OCI-LY7 (cell line): ENCODE measurements around the gene NTF3. TPM values are rescaled to one million over a fixed set of nuclear protein-coding genes. Genes with fewer than 3 reads are reported as not detected.

ENCODE experiments used
- BruUV-seq: library from RNA; stranded (reverse); fragments of 400-500 nt; replicated peaks from 2 replicates; lab custom pipeline; 2021; lab: Mats Ljungman, UMichigan
- CTCF ChIA-PET: fragments of 300-600 bp; sonication (Branson Sonifier 250); formaldehyde crosslinking; loops from one replicate; lab custom pipeline; 2022; ENCODE audit warnings: antibody characterized with exemption; ENCODE audit not compliant: unreplicated experiment; lab: Charles Lee
- POLR2A ChIA-PET: fragments of 300-600 bp; sonication (Branson Sonifier 250); formaldehyde crosslinking; loops from one replicate; lab custom pipeline; 2022; ENCODE audit warnings: antibody characterized with exemption; lab: Charles Lee
- DNase-seq: peaks from one replicate; pipeline ENCODE4 v3.0.0-alpha.2; 2015; ENCODE audit warnings: low spot score
- H2AFZ ChIP-seq: fragments of 200-600 bp; sonication (generic), shearing (Covaris generic); 2 replicates; pipeline ENCODE4 v1.6.1; 2014; ENCODE audit warnings: mild to moderate bottlenecking, antibody characterized with exemption, low read length, moderate library complexity
- H3K27ac ChIP-seq: fragments of 200-600 bp; sonication (generic); 2 replicates; pipeline ENCODE4 v1.5.1; 2014; ENCODE audit warnings: mixed run types, low read depth, mild to moderate bottlenecking, moderate library complexity, low read length, inconsistent platforms; ENCODE audit not compliant: poor library complexity, severe bottlenecking
- H3K36me3 ChIP-seq: fragments of 200-600 bp; sonication (generic); 2 replicates; pipeline ENCODE4 v1.6.1; 2014; ENCODE audit warnings: mild to moderate bottlenecking, antibody characterized with exemption, low read length, moderate library complexity, mixed read lengths; ENCODE audit not compliant: insufficient read depth
- H3K4me1 ChIP-seq: fragments of 200-600 bp; sonication (generic); 2 replicates; pipeline ENCODE4 v1.5.1; 2014; ENCODE audit warnings: mild to moderate bottlenecking, low read length; ENCODE audit not compliant: insufficient read depth, poor library complexity, severe bottlenecking
- H3K4me2 ChIP-seq: fragments of 200-600 bp; sonication (generic); 2 replicates; pipeline ENCODE4 v1.6.1; 2014; ENCODE audit warnings: mild to moderate bottlenecking, low read length
- H3K4me3 ChIP-seq: fragments of 200-600 bp; sonication (generic); 2 replicates; pipeline ENCODE4 v1.5.1; 2014; ENCODE audit warnings: mild to moderate bottlenecking, low read depth, low read length; ENCODE audit not compliant: poor library complexity, severe bottlenecking
- H3K79me2 ChIP-seq: fragments of 200-600 bp; sonication (generic); 2 replicates; pipeline ENCODE4 v1.6.1; 2016; ENCODE audit warnings: low read depth, mild to moderate bottlenecking, low read length, moderate library complexity, mixed read lengths; ENCODE audit not compliant: insufficient read depth
- H3K9me2 ChIP-seq: fragments of 200-600 bp; sonication (generic); 2 replicates; pipeline ENCODE4 v1.6.1; 2016; ENCODE audit warnings: mild to moderate bottlenecking, low read length, mixed read lengths; ENCODE audit not compliant: insufficient read depth
- H3K9me3 ChIP-seq: fragments of 200-600 bp; sonication (generic); 2 replicates; pipeline ENCODE4 v1.6.1; 2014; ENCODE audit warnings: mild to moderate bottlenecking, mixed run types, low read length, mixed read lengths
- H4K20me1 ChIP-seq: fragments of 200-600 bp; sonication (generic); 2 replicates; pipeline ENCODE4 v1.6.1; 2014; ENCODE audit warnings: mild to moderate bottlenecking, antibody characterized with exemption, low read length, moderate library complexity, mixed read lengths; ENCODE audit not compliant: insufficient read depth
- EZH2phosphoT487 ChIP-seq: fragments of 200-600 bp; sonication (generic); IDR thresholded peaks from 2 replicates; pipeline ENCODE4 v1.6.1; 2018; ENCODE audit warnings: low read depth, borderline replicate concordance, mild to moderate bottlenecking, mixed run types, antibody characterized with exemption, low read length, moderate library complexity, mixed read lengths
- intact Hi-C: fragments of 100-400 bp; cut with micrococcal nuclease; formaldehyde crosslinking; loops from one replicate; pipeline ENCODE4 v1.10.0; 2022; ENCODE audit not compliant: unreplicated experiment
- total RNA-seq, 2 experiments: library from RNA; depleted of rRNA in 1 of 2; stranded (reverse); fragments of >200 nt in 1 of 2; shearing (Covaris generic) in 1 of 2; gene quantifications; 2 replicates each; pipeline ENCODE4 v1.2.3, GENCODE V29; 2014 to 2022
- TF ChIP-seq, protein P1 (sequence below): fragments of 200-600 bp; sonication (generic); conservative IDR thresholded peaks from 2 replicates; pipeline ENCODE4 v1.5.1; 2014; ENCODE audit warnings: mild to moderate bottlenecking, antibody characterized with exemption, low read length, moderate library complexity, mixed read lengths

Gene NTF3
- total RNA-seq, 2 experiments from 2014 or later = 9.6 to 11.5 TPM

DNA sequence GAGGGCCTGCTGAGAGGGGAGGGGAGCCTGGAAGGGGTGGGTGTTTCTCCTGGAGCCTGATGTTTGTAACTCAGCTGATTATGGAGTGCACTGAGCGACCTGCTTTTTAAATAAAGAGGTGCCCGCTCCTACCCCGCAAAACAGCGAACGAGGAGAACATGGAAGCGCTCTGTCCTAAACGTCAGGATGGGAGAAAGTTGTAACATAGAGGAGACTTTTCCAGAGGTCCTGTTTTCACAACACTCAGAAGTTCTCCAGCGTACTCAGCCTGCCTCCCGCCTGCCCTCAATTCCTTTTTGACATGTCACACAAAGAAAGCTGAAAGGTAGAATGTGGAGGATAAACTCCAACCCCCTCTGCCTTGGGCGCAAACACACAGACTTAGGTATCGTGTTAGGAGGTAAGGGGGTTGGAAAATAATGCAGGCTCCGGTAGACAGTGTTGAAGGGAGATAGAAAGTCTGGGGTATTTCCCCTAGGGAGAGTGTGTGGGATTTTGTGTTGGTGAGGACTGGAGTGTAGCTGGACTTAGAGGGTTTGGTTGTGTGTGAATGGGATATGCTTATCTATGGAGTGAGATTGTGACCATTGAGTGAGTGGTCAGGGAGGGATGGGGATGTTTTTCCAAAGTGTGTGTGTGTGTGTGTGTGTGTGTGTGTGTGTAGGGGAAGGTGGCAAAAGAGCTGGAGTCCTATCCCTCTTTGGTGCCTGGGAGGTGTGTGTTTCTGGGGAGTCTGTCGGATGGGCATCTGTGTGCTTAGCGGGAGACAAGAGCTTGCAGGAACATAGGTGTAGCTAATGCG is 2.1 kb downstream of the NTF3 start:
- ChIA-PET POLR2A (interaction anchor here (1.4 to 1.6 kb wide), 2 partner anchors 44 to 53 kb away, joined by 4 to 8 read pairs; no protein-coding TSS in a partner anchor), CTCF (no interaction called here)
- no peak for DNase-seq
- intact Hi-C loops = loop anchor here (2.0 kb wide), 1 partner anchor 45 kb away; no protein-coding TSS in a partner anchor
- Histone ChIP-seq H3K4me3 (peak overlapping the region; percentile 93), H2AFZ (no peak overlapping the region), H4K20me1 (peaks cover 20% of the 10 kb centered on the region; the same call in 1 of the 2 replicates), H3K27ac (no peak overlapping the region), H3K36me3 (peaks cover 21% of the 10 kb centered on the region), H3K9me2 (no peaks in the 10 kb centered on the region), H3K9me3 (no peaks in the 10 kb centered on the region), H3K4me2 (peak overlapping the region; percentile 86), H3K4me1 (peaks cover 61% of the 10 kb centered on the region), H3K79me2 (peaks cover 61% of the 10 kb centered on the region)
- TF ChIP-seq EZH2phosphoT487 = no peak
- no TSS peak for BruUV-seq

DNA sequence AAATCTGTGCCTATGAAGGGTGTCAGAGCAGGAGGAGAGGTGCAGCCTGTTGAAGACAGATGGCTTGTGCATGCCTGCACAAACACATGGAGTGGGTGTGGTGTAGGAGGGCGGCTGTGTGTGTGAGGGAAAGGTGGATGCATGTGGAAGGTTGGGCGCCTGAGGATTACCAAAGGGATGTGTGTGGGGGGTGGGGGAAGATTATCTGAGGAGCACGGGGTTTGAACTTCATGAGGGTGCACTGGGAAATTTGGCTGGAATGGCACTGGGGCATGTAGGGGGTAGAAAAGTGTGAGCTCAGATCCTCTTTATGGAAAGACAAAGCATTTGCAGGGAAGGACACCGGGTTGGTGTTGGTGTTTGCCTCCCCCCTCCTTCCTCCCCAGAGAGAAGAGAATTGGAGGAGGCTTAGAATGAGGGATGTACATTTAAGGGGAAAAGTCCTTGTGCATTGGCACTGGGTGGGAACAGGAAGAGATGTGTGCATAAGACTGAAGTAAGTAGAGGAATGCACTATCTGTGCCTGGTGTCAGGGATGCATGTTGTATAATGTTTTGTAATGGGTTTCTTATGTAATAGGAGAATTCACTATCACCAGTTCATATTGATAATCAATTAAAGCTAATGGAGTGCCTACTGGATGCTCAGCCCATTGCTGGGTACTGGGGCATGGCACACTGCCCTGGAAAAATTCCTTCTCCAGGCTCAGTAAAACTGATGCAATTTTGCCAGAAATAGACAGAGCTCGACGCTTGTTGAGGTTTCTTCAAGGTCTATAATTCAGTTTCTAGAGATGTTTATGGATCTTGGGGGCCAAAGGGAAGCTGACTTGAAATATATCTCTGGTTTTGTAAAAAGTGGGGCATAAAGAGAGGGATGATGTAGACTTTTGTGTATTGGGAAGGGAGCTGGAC is 3.0 kb downstream of the NTF3 start:
- Histone ChIP-seq H4K20me1 (peaks cover 27% of the 10 kb centered on the region), H2AFZ (no peak overlapping the region), H3K4me1 (peaks cover 61% of the 10 kb centered on the region), H3K4me2 (peak overlapping the region; percentile 86), H3K27ac (no peak overlapping the region), H3K4me3 (peak overlapping the region; percentile 6), H3K9me3 (no peaks in the 10 kb centered on the region), H3K9me2 (no peaks in the 10 kb centered on the region), H3K36me3 (peaks cover 21% of the 10 kb centered on the region), H3K79me2 (peaks cover 70% of the 10 kb centered on the region)
- CTCF ChIA-PET = no interaction called here
- TF ChIP-seq, protein P1, sequence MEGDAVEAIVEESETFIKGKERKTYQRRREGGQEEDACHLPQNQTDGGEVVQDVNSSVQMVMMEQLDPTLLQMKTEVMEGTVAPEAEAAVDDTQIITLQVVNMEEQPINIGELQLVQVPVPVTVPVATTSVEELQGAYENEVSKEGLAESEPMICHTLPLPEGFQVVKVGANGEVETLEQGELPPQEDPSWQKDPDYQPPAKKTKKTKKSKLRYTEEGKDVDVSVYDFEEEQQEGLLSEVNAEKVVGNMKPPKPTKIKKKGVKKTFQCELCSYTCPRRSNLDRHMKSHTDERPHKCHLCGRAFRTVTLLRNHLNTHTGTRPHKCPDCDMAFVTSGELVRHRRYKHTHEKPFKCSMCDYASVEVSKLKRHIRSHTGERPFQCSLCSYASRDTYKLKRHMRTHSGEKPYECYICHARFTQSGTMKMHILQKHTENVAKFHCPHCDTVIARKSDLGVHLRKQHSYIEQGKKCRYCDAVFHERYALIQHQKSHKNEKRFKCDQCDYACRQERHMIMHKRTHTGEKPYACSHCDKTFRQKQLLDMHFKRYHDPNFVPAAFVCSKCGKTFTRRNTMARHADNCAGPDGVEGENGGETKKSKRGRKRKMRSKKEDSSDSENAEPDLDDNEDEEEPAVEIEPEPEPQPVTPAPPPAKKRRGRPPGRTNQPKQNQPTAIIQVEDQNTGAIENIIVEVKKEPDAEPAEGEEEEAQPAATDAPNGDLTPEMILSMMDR = no peak
- no peak for TF ChIP-seq EZH2phosphoT487
- POLR2A ChIA-PET = interaction anchor here (1.1 to 1.6 kb wide), 4 partner anchors 9 to 67 kb away, joined by 3 to 8 read pairs (median 4); no protein-coding TSS in a partner anchor
- no peak for DNase-seq
- intact Hi-C loops = no loop called here
- BruUV-seq = no TSS peak

DNA sequence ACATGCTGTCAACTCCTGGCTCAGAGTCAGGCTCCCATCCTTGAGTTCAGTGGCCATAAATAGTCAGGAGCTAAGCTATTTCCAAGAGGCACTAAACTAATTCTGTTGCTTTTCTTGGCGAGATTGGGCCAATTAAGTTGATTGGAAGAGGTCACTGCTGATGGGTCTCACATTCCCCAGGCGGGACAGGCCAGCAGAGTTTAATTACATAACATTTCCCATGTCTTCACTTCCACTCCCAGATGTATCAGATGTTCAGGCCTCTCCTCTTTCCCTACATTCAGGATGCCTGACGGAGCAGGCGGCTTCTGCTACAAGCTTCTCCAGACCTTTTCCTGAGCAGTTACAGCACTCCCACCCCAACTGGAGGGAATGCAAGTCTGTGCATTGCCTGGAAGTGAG is 5.3 kb downstream of the NTF3 start:
- peaks cover 75% of the 10 kb centered on the region for H3K4me1 ChIP-seq
- peaks cover 21% of the 10 kb centered on the region for H3K36me3 ChIP-seq
- ChIA-PET CTCF (no interaction called here), POLR2A (interaction anchor here (0.7 kb wide), 1 partner anchor 1645 kb away, joined by 3 read pairs; no protein-coding TSS in a partner anchor)
- peaks cover 48% of the 10 kb centered on the region for H4K20me1 ChIP-seq
- no peak for DNase-seq
- H3K79me2 ChIP-seq = peaks cover 91% of the 10 kb centered on the region
- BruUV-seq = no TSS peak
- H3K9me3 ChIP-seq = no peaks in the 10 kb centered on the region
- H3K27ac ChIP-seq = no peak overlapping the region
- no peak for TF ChIP-seq EZH2phosphoT487
- TF ChIP-seq, protein P1 = no peak
- H3K4me3 ChIP-seq = no peak overlapping the region
- no peak overlapping the region for H2AFZ ChIP-seq
- no peak overlapping the region for H3K4me2 ChIP-seq
- intact Hi-C loops = no loop called here
- H3K9me2 ChIP-seq = no peaks in the 10 kb centered on the region
